Brain pericyte (primary cell): Measurements from ENCODE around the gene PCCA.

Experiments used
- DNase-seq: peaks from one replicate; pipeline ENCODE4 v3.0.0-alpha.2; 2012; ENCODE audit warnings: low read depth, low spot score

The PCCA gene

GRCh38 chr13:100409132-100409531 lies 320.2 kb downstream of the PCCA start:
- no peak for DNase-seq

GRCh38 chr13:100423375-100423774 lies 334.5 kb downstream of the PCCA start:
- no peak for DNase-seq

GRCh38 chr13:100428986-100429385 lies 340.1 kb downstream of the PCCA start:
- no peak for DNase-seq

- DNase-seq, result no peak
Observed at GRCh38 chr13:100432611-100433010, 343.7 kb downstream of the PCCA start.

- DNase-seq, result no peak
Observed at GRCh38 chr13:100433475-100433874, 344.6 kb downstream of the PCCA start.

- no peak for DNase-seq
Observed at GRCh38 chr13:100434010-100434763, 345.3 kb downstream of the PCCA start.

- DNase-seq, result no peak
Observed at GRCh38 chr13:100436099-100436498, 347.2 kb downstream of the PCCA start.

- no peak for DNase-seq
Observed at GRCh38 chr13:100438059-100438788, 349.3 kb downstream of the PCCA start.

GRCh38 chr13:100439247-100439970 lies 350.5 kb downstream of the PCCA start:
- DNase-seq, result no peak

GRCh38 chr13:100440751-100441425 lies 352.0 kb downstream of the PCCA start:
- no peak for DNase-seq

- DNase-seq, result no peak
Observed at GRCh38 chr13:100442095-100442832, 353.4 kb downstream of the PCCA start.

GRCh38 chr13:100443278-100443997 lies 354.5 kb downstream of the PCCA start:
- DNase-seq, result no peak

GRCh38 chr13:100443998-100444328 lies 355.1 kb downstream of the PCCA start:
- no peak for DNase-seq

GRCh38 chr13:100447831-100448230 lies 358.9 kb downstream of the PCCA start:
- DNase-seq, result no peak

GRCh38 chr13:100451923-100452322 lies 363.0 kb downstream of the PCCA start:
- no peak for DNase-seq

GRCh38 chr13:100454876-100455275 lies 366.0 kb downstream of the PCCA start:
- DNase-seq, result no peak

GRCh38 chr13:100458673-100459072 lies 369.8 kb downstream of the PCCA start:
- no peak for DNase-seq

- no peak for DNase-seq
Observed at GRCh38 chr13:100459747-100460146, 370.9 kb downstream of the PCCA start.

- no peak for DNase-seq
Observed at GRCh38 chr13:100460266-100460665, 371.4 kb downstream of the PCCA start.

GRCh38 chr13:100460791-100461190 lies 371.9 kb downstream of the PCCA start:
- DNase-seq, result no peak
